Vagina (tissue), 2 donors: Measurements from ENCODE around the gene DST.

ENCODE experiments used
- POLR2AphosphoS5 ChIP-seq, 2 donors: sonication (generic); formaldehyde crosslinking; IDR thresholded peaks; one replicate each; pipeline ENCODE4 v1.9.0; 2017; ENCODE audit warnings: antibody characterized with exemption in 2 of 2, mild to moderate bottlenecking in 2 of 2, low read depth in 1 of 2; ENCODE audit not compliant: insufficient read depth in 1 of 2
- TF ChIP-seq, protein P1 (sequence below), 3 experiments: fragments of 450-650 bp in 2 of 3; fragments of 200-600 bp in 1 of 3; sonication (generic) in 1 of 3; IDR thresholded peaks; one replicate each; pipeline ENCODE4 v1.5.1; 2017 to 2019; ENCODE audit warnings: antibody characterized with exemption in 3 of 3, mild to moderate bottlenecking in 2 of 3, moderate library complexity in 2 of 3

DNA sequence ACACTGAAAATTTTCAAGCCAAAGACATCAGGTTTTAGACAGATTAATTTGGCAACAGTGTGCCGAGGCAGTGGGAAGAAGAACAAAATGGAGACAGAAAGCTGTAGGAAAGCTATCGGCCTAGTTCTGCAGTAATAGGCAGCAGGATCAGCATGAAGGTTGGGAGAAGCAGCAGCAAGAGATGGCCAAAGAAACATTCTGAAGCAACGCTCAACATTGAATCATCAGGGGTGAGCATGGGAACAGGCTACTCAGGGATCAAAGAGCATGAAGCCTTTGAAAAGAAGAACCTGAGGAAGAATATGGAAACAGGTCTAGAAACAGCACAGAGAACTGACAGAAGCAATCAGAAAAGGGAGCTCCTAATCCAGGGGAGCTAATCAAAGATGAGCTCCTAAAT lies 7.1 kb upstream of the DST start:
- TF ChIP-seq, protein P1, sequence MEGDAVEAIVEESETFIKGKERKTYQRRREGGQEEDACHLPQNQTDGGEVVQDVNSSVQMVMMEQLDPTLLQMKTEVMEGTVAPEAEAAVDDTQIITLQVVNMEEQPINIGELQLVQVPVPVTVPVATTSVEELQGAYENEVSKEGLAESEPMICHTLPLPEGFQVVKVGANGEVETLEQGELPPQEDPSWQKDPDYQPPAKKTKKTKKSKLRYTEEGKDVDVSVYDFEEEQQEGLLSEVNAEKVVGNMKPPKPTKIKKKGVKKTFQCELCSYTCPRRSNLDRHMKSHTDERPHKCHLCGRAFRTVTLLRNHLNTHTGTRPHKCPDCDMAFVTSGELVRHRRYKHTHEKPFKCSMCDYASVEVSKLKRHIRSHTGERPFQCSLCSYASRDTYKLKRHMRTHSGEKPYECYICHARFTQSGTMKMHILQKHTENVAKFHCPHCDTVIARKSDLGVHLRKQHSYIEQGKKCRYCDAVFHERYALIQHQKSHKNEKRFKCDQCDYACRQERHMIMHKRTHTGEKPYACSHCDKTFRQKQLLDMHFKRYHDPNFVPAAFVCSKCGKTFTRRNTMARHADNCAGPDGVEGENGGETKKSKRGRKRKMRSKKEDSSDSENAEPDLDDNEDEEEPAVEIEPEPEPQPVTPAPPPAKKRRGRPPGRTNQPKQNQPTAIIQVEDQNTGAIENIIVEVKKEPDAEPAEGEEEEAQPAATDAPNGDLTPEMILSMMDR (IDR thresholded peaks at IDR 0.05), result no peak
- no peak for TF ChIP-seq POLR2AphosphoS5 (IDR thresholded peaks at IDR 0.05; ENCODE audit: insufficient read depth in 1 of 2, low read depth in 1 of 2)
